PC-9 (cell line): ENCODE measurements around the gene INPP5A. TPM values are rescaled to one million over a fixed set of nuclear protein-coding genes. Genes with fewer than 3 reads are reported as not detected.

Experiments used
- BruUV-seq: library from RNA; stranded (reverse); fragments of 400-500 nt; replicated peaks from 2 replicates; lab custom pipeline; 2021; lab: Mats Ljungman, UMichigan
- CTCF ChIA-PET: fragments of 300-600 bp; sonication (Branson Sonifier 250); formaldehyde crosslinking; loops from one replicate; lab custom pipeline; 2022; ENCODE audit warnings: antibody characterized with exemption; lab: Charles Lee
- POLR2A ChIA-PET: fragments of 300-600 bp; sonication (Branson Sonifier 250); formaldehyde crosslinking; loops from one replicate; lab custom pipeline; 2022; ENCODE audit warnings: antibody characterized with exemption; ENCODE audit not compliant: unreplicated experiment; lab: Charles Lee
- DNase-seq, 2 experiments: peaks; one replicate each; pipeline versions ENCODE4 v3.0.0 to v3.0.0-alpha.2; 2015 to 2022; ENCODE audit warnings: mixed read lengths in 1 of 2
- H2AFZ ChIP-seq: fragments of 200-600 bp; sonication (generic); 2 replicates; pipeline ENCODE4 v1.8.1; 2017; ENCODE audit warnings: antibody characterized with exemption
- H3F3A ChIP-seq: fragments of 200-600 bp; sonication (generic); 2 replicates; pipeline ENCODE4 v1.8.1; 2017; ENCODE audit warnings: antibody characterized with exemption, mild to moderate bottlenecking, low read depth; ENCODE audit not compliant: insufficient read depth
- H3K27ac ChIP-seq: fragments of 200-600 bp; sonication (generic); 2 replicates; pipeline ENCODE4 v1.6.1; 2016; ENCODE audit warnings: mixed run types
- H3K27me3 ChIP-seq: fragments of 200-600 bp; sonication (generic); 2 replicates; pipeline ENCODE4 v1.6.1; 2016; ENCODE audit warnings: low read depth, mixed run types; ENCODE audit not compliant: insufficient read depth
- H3K36me3 ChIP-seq: fragments of 200-600 bp; sonication (generic); 2 replicates; pipeline ENCODE4 v1.6.1; 2016; ENCODE audit warnings: low read depth, mixed run types
- H3K4me1 ChIP-seq: fragments of 200-600 bp; sonication (generic); replicated peaks from 2 replicates; pipeline ENCODE4 v1.6.1; 2016; ENCODE audit warnings: mixed run types; ENCODE audit not compliant: insufficient read depth
- H3K4me2 ChIP-seq: fragments of 200-600 bp; sonication (generic); 2 replicates; pipeline ENCODE4 v1.6.1; 2017; ENCODE audit warnings: mixed run types
- H3K4me3 ChIP-seq: fragments of 200-600 bp; sonication (generic); 2 replicates; pipeline ENCODE4 v1.6.1; 2016; ENCODE audit warnings: mixed run types
- H3K79me2 ChIP-seq: fragments of 200-600 bp; sonication (generic); 2 replicates; pipeline ENCODE4 v1.6.1; 2017; ENCODE audit warnings: low read depth, mixed run types
- H3K9me2 ChIP-seq: fragments of 200-600 bp; sonication (generic); 2 replicates; pipeline ENCODE4 v1.8.1; 2017; ENCODE audit warnings: mild to moderate bottlenecking; ENCODE audit not compliant: insufficient read depth
- H3K9me3 ChIP-seq: fragments of 200-600 bp; sonication (generic); 2 replicates; pipeline ENCODE4 v1.8.1; 2016; ENCODE audit warnings: low read depth; ENCODE audit not compliant: insufficient read depth
- H4K20me1 ChIP-seq: fragments of 200-600 bp; sonication (generic); 2 replicates; pipeline ENCODE4 v1.8.1; 2017; ENCODE audit not compliant: insufficient read depth
- CTCF ChIP-seq: fragments of 200-600 bp; sonication (generic); conservative IDR thresholded peaks from 2 replicates; pipeline ENCODE4 v1.6.1; 2017; ENCODE audit warnings: mixed run types, antibody characterized with exemption, mild to moderate bottlenecking, moderate library complexity
- EZH2 ChIP-seq: fragments of 200-600 bp; sonication (generic); IDR thresholded peaks from 2 replicates; pipeline ENCODE4 v1.8.0; 2017; ENCODE audit warnings: antibody characterized with exemption, low read depth
- intact Hi-C: fragments of 100-400 bp; cut with micrococcal nuclease; formaldehyde crosslinking; loops from one replicate; pipeline ENCODE4 v1.10.0; 2022; ENCODE audit not compliant: unreplicated experiment
- total RNA-seq: library from RNA; stranded (reverse); gene quantifications from 2 replicates; pipeline ENCODE4 v1.2.3, GENCODE V29; 2021

The INPP5A gene
- total RNA-seq, 1 experiment from 2014 or later, result 18.4 TPM

GRCh38 chr10:132639470-132639869, 101.9 kb downstream of the INPP5A start:
- H3K79me2 ChIP-seq, result no peaks in the 10 kb centered on the region
- peaks cover 3% of the 10 kb centered on the region for H4K20me1 ChIP-seq
- H3K4me1 ChIP-seq, result no peaks in the 10 kb centered on the region
- no peaks in the 10 kb centered on the region for H3K27me3 ChIP-seq
- H3K36me3 ChIP-seq, result no peaks in the 10 kb centered on the region
- no peaks in the 10 kb centered on the region for H3K9me2 ChIP-seq
- intact Hi-C loops, result loop anchor here (5.0 to 10.0 kb wide), 3 partner anchors 47 to 255 kb away; no protein-coding TSS in a partner anchor
- CTCF ChIA-PET, result no interaction called here
- POLR2A ChIA-PET, result no interaction called here
- DNase-seq, result no peak
- H3F3A ChIP-seq, result no peaks in the 10 kb centered on the region
- no peaks in the 10 kb centered on the region for H3K9me3 ChIP-seq
- H2AFZ ChIP-seq, result no peak overlapping the region
- no peak for TF ChIP-seq CTCF
- TF ChIP-seq EZH2, result no peak
- no TSS peak for BruUV-seq
- no peak overlapping the region for H3K4me3 ChIP-seq
- H3K27ac ChIP-seq, result no peak overlapping the region
- H3K4me2 ChIP-seq, result no peak overlapping the region

GRCh38 chr10:132640326-132641125, 102.9 kb downstream of the INPP5A start:
- CTCF ChIA-PET, result no interaction called here
- H3K36me3 ChIP-seq, result no peaks in the 10 kb centered on the region
- POLR2A ChIA-PET, result no interaction called here

GRCh38 chr10:132641401-132641800, 103.8 kb downstream of the INPP5A start:
- CTCF ChIA-PET, result no interaction called here
- no peak overlapping the region for H2AFZ ChIP-seq
- intact Hi-C loops, result no loop called here
- no peaks in the 10 kb centered on the region for H3F3A ChIP-seq
- no peaks in the 10 kb centered on the region for H3K79me2 ChIP-seq
- H3K4me1 ChIP-seq, result no peaks in the 10 kb centered on the region
- H4K20me1 ChIP-seq, result peaks cover 3% of the 10 kb centered on the region
- no peaks in the 10 kb centered on the region for H3K36me3 ChIP-seq
- no peaks in the 10 kb centered on the region for H3K9me2 ChIP-seq
- BruUV-seq, result no TSS peak
- H3K4me2 ChIP-seq, result no peak overlapping the region
- no peak overlapping the region for H3K4me3 ChIP-seq
- H3K27ac ChIP-seq, result no peak overlapping the region
- TF ChIP-seq EZH2 (no peak), CTCF (no peak)
- no peaks in the 10 kb centered on the region for H3K9me3 ChIP-seq
- POLR2A ChIA-PET, result no interaction called here
- H3K27me3 ChIP-seq, result no peaks in the 10 kb centered on the region
- DNase-seq, result no peak

More at GRCh38 chr10:132640326-132641125, 102.9 kb downstream of the INPP5A start:
- intact Hi-C loops, result no loop called here
- Histone ChIP-seq H4K20me1 (peaks cover 3% of the 10 kb centered on the region), H3K27ac (no peak overlapping the region), H3F3A (no peaks in the 10 kb centered on the region), H3K4me1 (no peaks in the 10 kb centered on the region), H2AFZ (no peak overlapping the region), H3K4me2 (no peak overlapping the region), H3K4me3 (no peak overlapping the region), H3K79me2 (no peaks in the 10 kb centered on the region), H3K9me2 (no peaks in the 10 kb centered on the region), H3K27me3 (no peaks in the 10 kb centered on the region), H3K9me3 (no peaks in the 10 kb centered on the region)
- TF ChIP-seq CTCF, result no peak
- no peak for TF ChIP-seq EZH2
- BruUV-seq, result no TSS peak
- no peak for DNase-seq
